K562 (cell line): Measurements from ENCODE around the gene RER1. TPM values are rescaled to one million over a fixed set of nuclear protein-coding genes. Genes with fewer than 3 reads are reported as not detected.
A peak's percentile ranks its signal among the peaks of the same experiment; 100 is the strongest.

Experiments used
- ARID4B ChIP-seq: sonication (generic); formaldehyde crosslinking; IDR thresholded peaks from 2 replicates; pipeline ENCODE4 v1.8.0; 2022; ENCODE audit warnings: mild to moderate bottlenecking, missing genetic modification reagents
- ATF2 ChIP-seq: sonication (generic); formaldehyde crosslinking; IDR thresholded peaks from 2 replicates; pipeline ENCODE4 v1.8.1; 2022; ENCODE audit warnings: missing genetic modification reagents
- CTBP1 ChIP-seq: fragments of 450-650 bp; IDR thresholded peaks from 2 replicates; pipeline ENCODE4 v1.6.1; 2016; ENCODE audit warnings: borderline replicate concordance
- GABPB2 ChIP-seq: fragments of 250-450 bp; sonication (Bioruptor Pico); conservative IDR thresholded peaks from 2 replicates; pipeline ENCODE4 v1.5.1; 2021; ENCODE audit warnings: mild to moderate bottlenecking
- HCFC1 ChIP-seq: IDR thresholded peaks from 2 replicates; pipeline ENCODE4 v1.6.1; 2012; ENCODE audit warnings: low read depth, low read length, improper control_type of control experiment
- PHB ChIP-seq: fragments of 250-450 bp; sonication (Bioruptor Pico); IDR thresholded peaks from 2 replicates; pipeline ENCODE4 v1.5.0; 2021
- RBM25 ChIP-seq: fragments of 200-400 bp; formaldehyde crosslinking; IDR thresholded peaks from 2 replicates; pipeline ENCODE4 v1.6.1; 2018; ENCODE audit warnings: low read length, low read depth, moderate library complexity; ENCODE audit not compliant: severe bottlenecking
- RBM34 ChIP-seq: fragments of 200-400 bp; formaldehyde crosslinking; IDR thresholded peaks from 2 replicates; pipeline ENCODE4 v1.6.1; 2018; ENCODE audit warnings: low read length, borderline replicate concordance; ENCODE audit not compliant: insufficient read depth
- ZMIZ1 ChIP-seq, 2 experiments: fragments of 150-350 bp in 1 of 2; IDR thresholded peaks; 2 replicates each; pipeline ENCODE4 v1.6.1; 2012 to 2016; ENCODE audit warnings: low read depth in 2 of 2, low read length in 2 of 2, mild to moderate bottlenecking in 1 of 2, moderate library complexity in 1 of 2
- ZNF143 ChIP-seq: sonication (generic); formaldehyde crosslinking; IDR thresholded peaks from 2 replicates; pipeline ENCODE4 v1.9.0; 2022; ENCODE audit warnings: mild to moderate bottlenecking, missing genetic modification reagents
- polyA plus RNA-seq, 8 experiments: library from polyadenylated mRNA; depleted of rRNA in 4 of 8; stranded (reverse) in 5 of 8; unstranded in 3 of 8; fragments of >200 nt; fragmentation: Nextera tagmentation in 2 of 8; fragmentation: Illumina TruSeq in 1 of 8; extraction: Ambion mirVana in 2 of 8; extraction: Trizol in 1 of 8; gene quantifications; 2 replicates each; pipeline versions ENCODE4 v1.2.1 to v1.2.3, GENCODE V29; 2011 to 2014; ENCODE audit warnings: inconsistent platforms in 1 of 8, missing spikeins in 1 of 8
- total RNA-seq, 7 experiments: library from RNA; depleted of rRNA in 6 of 7; stranded (reverse); fragments of >200 nt in 6 of 7; fragmentation: Illumina TruSeq in 2 of 7; extraction: Trizol in 2 of 7; gene quantifications; 2 replicates each; pipeline versions ENCODE4 v1.2.1 to v1.2.3, GENCODE V29; 2011 to 2021; ENCODE audit warnings: low replicate concordance in 1 of 7
- TF ChIP-seq, protein P1 (sequence below), 3 experiments: IDR thresholded peaks in 2 of 3; conservative IDR thresholded peaks in 1 of 3; 2 replicates each; pipeline ENCODE4 v1.5.1; 2011 to 2012; ENCODE audit warnings: low read length in 3 of 3, mild to moderate bottlenecking in 3 of 3, control low read depth in 2 of 3, improper control_type of control experiment in 1 of 3, inconsistent platforms in 1 of 3, low read depth in 1 of 3, mixed read lengths in 1 of 3, moderate library complexity in 1 of 3; ENCODE audit not compliant: insufficient read depth in 2 of 3
- TF ChIP-seq, protein P2 (sequence below): fragments of 450-650 bp; formaldehyde crosslinking; IDR thresholded peaks from 2 replicates; pipeline ENCODE4 v1.4.0; 2022; ENCODE audit warnings: missing genetic modification characterization

RER1 gene
- total and polyA plus RNA-seq, 9 of the 15 experiments (the other 6 are each of a cell fraction or from before 2014, with no cell fraction given) = 19.6 to 354 (median 183) TPM

DNA sequence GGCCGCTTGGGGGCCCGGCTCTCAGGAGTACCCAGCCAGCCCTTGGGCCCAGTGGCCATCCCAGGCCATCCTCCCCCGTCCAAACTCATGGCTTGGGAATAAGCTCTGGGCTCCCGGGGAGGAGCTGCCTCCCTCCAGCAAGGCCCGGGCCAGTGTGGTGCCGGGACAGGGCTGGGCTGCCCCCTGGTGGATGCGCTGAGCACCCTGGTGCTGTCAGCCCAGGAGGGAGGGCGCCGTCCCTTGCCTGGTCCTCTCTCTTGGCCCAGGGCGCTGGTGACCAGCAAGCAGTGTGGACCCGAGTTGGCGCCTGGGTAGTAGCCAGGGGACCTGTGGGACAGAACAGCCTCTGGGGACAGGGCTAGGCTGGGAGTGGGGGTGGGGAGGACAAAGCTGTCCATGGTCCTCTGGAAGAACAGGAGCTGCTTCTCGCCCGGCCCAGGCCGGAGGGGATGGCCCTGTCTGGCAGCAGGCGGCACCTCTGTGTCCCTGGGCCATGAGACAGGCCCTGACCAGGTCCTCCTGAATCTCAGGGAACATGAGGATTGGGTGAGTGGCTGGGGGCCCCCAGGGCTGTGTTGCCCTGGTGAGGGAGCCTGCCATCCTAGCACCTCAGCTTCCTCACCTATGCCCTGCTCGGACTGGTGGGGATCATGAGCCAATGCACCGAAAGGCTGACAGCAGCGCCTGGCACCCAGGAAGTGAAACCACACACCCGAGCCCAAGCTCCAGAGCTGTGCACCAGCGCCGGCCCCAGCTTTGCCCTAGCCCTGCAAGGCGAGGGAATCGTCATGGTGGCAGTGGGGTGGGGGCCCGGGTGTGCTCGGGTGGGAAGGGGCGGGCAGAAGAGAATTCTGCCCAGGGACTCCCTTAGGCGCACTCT, 9.7 kb upstream of the RER1 start (continued):
- TF ChIP-seq ZMIZ1 (IDR thresholded peaks at IDR 0.05; ENCODE audit: low read depth in 2 of 2, low read length in 2 of 2) (0 out of 4 replicates have a peak, but pooled peaks of 1 of the 2 experiments have one; percentile 32), CTBP1 (peak; percentile 77; the same call in 1 of the 2 replicates), ZNF143 (CRISPR knock-in tag) (0 out of 2 replicates have a peak, but pooled peaks have one; percentile 15), HCFC1 (peak; percentile 46; the same call in 1 of the 2 replicates), GABPB2 (CRISPR knock-in tag) (no peak), PHB (CRISPR knock-in tag) (0 out of 2 replicates have a peak, but pooled peaks have one; percentile 33), ARID4B (peak; percentile 50; the same call in 1 of the 2 replicates), RBM34 (no peak), RBM25 (no peak), ATF2 (CRISPR knock-in tag) (0 out of 2 replicates have a peak, but pooled peaks have one; percentile 29)
- TF ChIP-seq, protein P1, sequence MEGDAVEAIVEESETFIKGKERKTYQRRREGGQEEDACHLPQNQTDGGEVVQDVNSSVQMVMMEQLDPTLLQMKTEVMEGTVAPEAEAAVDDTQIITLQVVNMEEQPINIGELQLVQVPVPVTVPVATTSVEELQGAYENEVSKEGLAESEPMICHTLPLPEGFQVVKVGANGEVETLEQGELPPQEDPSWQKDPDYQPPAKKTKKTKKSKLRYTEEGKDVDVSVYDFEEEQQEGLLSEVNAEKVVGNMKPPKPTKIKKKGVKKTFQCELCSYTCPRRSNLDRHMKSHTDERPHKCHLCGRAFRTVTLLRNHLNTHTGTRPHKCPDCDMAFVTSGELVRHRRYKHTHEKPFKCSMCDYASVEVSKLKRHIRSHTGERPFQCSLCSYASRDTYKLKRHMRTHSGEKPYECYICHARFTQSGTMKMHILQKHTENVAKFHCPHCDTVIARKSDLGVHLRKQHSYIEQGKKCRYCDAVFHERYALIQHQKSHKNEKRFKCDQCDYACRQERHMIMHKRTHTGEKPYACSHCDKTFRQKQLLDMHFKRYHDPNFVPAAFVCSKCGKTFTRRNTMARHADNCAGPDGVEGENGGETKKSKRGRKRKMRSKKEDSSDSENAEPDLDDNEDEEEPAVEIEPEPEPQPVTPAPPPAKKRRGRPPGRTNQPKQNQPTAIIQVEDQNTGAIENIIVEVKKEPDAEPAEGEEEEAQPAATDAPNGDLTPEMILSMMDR (IDR thresholded peaks at IDR 0.05 in 2 of 3, conservative IDR thresholded peaks at IDR 0.05 in 1 of 3; ENCODE audit: insufficient read depth in 2 of 3, low read depth in 1 of 3, low read length in 3 of 3) = peak; percentile 91 to 96 (median 96)
- TF ChIP-seq, protein P2, sequence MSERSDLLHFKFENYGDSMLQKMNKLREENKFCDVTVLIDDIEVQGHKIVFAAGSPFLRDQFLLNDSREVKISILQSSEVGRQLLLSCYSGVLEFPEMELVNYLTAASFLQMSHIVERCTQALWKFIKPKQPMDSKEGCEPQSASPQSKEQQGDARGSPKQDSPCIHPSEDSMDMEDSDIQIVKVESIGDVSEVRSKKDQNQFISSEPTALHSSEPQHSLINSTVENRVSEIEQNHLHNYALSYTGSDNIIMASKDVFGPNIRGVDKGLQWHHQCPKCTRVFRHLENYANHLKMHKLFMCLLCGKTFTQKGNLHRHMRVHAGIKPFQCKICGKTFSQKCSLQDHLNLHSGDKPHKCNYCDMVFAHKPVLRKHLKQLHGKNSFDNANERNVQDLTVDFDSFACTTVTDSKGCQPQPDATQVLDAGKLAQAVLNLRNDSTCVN = 0 out of 2 replicates have a peak, but pooled peaks have one; percentile 11
